GM18873 (cell line): Measurements from ENCODE around the gene SEMA5A.

Experiments
- ATAC-seq: cut with Tn5 transposase; IDR thresholded peaks from one replicate; pipeline ENCODE4 v1.9.1; 2021; ENCODE audit warnings: mild to moderate bottlenecking, moderate library complexity, moderate number of reproducible peaks; ENCODE audit not compliant: unreplicated experiment, low FRiP score

The SEMA5A gene

GRCh38 chr5:9194509-9194908 is 351.4 kb downstream of the SEMA5A start:
- ATAC-seq = no peak

- ATAC-seq = no peak
These were observed 353.6 kb downstream of the SEMA5A start for GRCh38 chr5:9192266-9192665.

GRCh38 chr5:9189681-9190080 is 356.2 kb downstream of the SEMA5A start:
- ATAC-seq = no peak

DNA sequence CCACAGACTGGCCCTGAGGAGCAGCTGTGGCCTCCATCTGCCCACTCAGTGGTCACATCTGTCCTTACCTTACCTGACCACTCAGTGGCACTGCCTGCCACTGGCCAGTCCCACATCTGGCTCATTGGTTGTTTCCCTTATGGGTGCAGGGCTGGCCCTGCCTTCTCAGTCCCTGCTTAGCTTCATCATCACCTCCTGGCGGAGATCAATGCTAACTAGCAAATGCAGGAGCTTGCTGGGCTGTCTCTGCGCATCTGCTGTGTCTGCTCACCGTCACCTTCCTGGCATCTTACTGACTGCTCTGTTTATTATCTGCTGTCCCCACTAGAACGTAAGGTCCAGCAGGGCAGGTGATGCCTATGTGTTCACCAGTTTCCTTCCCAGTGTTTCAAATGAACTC is 356.9 kb downstream of the SEMA5A start:
- no peak for ATAC-seq

GRCh38 chr5:9188131-9188530 is 357.7 kb downstream of the SEMA5A start:
- ATAC-seq = no peak

DNA sequence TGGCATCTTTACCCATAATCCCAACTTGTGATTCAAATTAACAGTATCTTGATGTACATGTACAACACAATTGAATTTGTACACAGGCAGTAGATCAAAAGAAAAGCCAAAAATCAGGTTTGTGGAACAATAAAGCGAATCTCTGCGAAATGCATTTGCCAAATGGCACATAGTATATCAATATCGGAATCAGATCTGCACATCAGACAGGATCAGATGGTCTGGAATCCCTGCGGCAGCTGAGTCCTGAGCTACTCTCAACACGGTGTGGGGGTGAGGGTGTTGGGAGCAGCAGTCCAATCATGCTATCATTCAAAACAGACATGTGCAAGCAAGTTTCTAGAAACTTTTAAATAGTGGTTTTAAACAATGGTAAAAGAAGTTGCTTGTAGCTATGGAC is 358.3 kb downstream of the SEMA5A start:
- ATAC-seq = no peak

GRCh38 chr5:9186069-9186468 is 359.8 kb downstream of the SEMA5A start:
- no peak for ATAC-seq

DNA sequence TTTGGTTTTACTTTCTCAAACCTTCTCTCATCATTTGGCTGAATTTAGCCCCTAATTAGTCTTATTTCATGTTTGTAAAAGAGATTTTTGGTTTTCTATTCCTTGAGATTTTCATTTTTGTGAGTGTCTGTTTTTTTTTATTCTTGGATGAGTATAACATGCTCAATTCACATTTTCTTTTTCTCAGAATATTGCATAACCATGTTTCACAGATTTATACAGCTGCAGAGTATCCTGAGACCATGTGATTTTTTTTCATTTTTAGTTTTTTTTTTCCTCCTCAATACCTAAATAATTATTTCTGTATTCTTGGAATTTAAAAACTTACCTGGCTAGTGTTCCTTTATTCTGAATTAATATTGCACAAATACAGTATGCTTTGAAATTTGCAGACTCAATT is 361.9 kb downstream of the SEMA5A start:
- no peak for ATAC-seq

GRCh38 chr5:9182899-9183695 is 362.8 kb downstream of the SEMA5A start:
- ATAC-seq = no peak

DNA sequence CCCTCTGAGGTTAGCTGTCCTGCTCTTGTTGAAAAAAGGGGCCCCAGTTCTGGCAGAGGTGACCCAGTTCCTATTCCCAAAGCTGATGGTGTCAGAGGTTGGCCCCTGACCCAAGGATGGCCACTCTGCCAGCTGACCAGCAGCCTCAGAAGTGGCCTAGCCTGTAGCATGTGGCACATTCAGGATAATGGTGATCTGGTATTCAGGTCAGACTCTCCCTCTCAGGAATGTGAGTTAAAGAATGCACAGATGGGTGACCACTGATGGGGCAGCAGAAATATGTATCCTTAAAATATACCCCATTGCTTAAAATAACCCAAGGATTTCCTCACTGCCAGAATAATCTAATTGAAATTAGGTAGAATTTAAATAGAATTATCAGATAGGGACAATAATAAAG is 369.2 kb downstream of the SEMA5A start:
- no peak for ATAC-seq

DNA sequence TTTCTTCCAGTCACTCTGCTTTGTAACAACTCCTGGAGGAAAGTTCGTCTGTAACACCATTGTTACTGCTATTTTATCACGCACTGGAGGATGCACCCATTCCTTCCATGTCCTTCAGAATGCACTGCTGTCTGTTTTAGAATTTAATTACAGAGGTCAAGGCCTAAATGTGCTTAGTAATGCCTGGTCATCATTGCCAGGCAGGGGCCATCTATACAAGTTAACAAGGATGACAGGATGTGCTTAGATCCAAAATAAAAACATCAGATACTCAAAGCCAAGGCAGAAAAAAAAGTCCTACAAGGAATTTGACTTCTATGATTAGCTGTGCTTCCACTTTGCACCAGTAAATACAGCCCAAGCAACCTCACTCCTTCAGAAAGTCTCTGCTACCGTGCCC is 371.4 kb downstream of the SEMA5A start:
- no peak for ATAC-seq

- ATAC-seq = no peak
These were observed 372.4 kb downstream of the SEMA5A start for GRCh38 chr5:9173281-9174048.

DNA sequence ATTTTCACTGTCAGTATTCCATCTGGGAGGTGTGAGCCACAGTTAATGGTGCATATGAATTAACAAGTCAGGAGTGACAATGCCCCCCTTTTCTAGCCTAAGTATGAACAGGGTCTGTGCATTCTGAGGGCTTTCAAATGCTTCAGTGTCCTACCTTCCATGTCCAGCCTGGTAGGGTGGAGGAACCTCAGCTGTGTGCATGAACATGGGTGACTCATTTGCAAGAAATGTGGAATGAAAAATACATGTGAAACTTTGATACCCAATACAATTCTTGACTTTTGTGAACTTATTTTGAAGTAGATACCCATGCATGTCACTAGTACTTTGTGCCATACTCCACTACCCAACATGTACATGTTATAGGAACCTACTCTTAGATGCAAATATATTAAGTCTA is 375.8 kb downstream of the SEMA5A start:
- no peak for ATAC-seq

- no peak for ATAC-seq
These were observed 376.3 kb downstream of the SEMA5A start for GRCh38 chr5:9169557-9169902.

DNA sequence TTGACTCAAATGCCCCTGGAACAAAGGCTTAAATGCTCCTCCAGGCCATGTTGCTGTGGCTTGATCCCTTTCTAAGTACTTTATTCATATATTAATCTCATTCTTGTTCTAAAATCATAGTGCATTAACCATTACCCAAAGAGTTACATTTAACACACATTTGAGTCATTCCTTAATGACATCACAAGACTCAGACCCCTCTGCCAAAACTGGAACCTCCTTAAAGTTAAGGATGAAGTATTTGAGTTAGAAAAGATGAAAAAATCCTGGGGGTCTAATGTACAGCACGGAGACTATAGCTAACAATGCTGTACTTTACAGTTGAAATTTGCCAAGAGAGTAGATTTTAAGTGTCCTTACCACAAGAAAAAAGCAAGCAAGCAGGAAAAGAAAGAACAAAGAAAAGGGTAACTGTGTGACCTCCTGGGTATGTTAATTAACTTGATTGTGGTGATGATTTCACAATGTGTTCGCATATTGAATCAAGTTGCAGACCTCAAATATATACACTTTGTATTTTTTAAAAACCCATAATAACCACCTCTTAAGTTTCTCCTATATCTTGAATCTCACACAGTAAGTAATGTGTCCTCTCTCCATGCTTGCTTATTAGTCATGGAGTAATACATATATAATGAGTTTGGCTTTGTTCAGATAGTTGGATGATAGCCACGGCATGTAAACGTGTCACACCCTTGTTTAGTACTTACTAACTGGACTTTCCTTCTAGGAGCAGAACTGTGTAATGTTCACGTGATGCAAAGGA is 376.9 kb downstream of the SEMA5A start:
- ATAC-seq = no peak

DNA sequence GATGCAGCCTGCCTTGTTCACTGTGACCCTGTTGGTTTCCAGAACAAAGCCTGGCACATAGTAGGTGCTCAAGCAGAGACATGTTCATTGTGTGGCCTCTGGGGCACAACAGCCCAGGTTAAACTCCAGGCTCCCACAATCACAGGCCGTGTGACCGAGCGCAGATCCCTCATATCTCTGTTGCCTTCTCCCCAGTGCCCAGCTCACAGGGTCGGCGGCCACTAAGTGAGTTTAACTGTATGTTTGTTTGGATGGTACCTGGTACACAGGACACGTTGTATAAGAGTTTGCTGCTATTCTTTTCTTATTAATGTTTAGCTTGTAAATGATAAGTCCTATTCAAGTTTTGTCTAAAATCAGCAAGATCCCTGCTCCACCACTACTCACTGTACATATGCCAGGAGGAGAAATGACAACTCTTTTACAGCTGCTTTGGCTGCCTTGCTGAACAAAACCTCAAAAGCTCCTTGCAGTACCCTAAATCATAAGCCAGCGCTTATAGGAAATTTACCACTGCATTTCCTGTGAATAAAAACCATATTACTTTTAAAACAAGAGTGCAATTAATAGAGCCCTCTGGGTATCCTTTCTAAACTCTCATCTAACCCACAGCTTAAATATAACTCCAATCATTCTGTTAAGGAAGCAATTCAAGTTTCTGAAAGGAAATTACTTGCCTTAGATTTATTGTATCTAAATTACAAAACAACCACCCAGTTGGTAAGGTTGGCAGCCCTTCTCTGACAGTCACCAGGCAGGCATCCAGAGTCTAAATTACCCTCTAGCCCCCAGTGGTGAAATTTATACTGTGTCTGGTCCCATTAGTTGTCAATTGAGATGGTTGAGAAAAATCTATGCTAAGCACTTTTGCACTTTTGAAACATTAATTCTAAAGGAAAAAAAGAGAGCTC is 379.4 kb downstream of the SEMA5A start:
- no peak for ATAC-seq

- ATAC-seq = no peak
These were observed 380.3 kb downstream of the SEMA5A start for GRCh38 chr5:9165546-9165945.

GRCh38 chr5:9160747-9161146 is 385.1 kb downstream of the SEMA5A start:
- no peak for ATAC-seq

DNA sequence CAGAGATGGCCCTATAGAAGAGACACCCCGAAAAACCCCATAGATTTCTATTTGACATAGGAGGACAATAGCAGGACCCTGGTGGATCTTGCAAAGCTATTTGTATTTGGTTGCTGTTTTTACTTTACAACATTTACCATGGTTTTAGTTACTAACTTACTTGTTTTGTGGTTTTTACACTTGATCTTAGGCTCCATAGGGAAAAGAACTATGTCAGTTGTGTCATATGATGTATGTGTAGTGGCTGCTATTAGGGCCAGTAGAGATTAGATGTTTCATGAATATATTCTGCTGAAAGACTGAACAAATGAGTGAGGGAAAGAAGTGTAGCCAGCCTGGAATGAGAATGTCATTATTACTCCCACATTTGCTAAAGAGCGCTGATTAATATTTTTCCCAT is 388.1 kb downstream of the SEMA5A start:
- ATAC-seq = no peak

GRCh38 chr5:9157020-9157419 is 388.9 kb downstream of the SEMA5A start:
- no peak for ATAC-seq
